Activated T-helper 2 cell treated with anti-CD3 and anti-CD28 coated beads, Interferon-gamma antibody, Interleukin-2, Interleukin-4, amounts not matched to agents 10 μg/mL and 5 μg/mL and 100 μg/mL, durations not matched to agents 14 hours and 24 hours and 36 hours (primary cell): ENCODE measurements around the gene ACTR6. TPM values are rescaled to one million over a fixed set of nuclear protein-coding genes. Genes with fewer than 3 reads are reported as not detected.
"Not testable (repeated sequence)": the region's sequence is repeated elsewhere in the genome, so short reads cannot be mapped to it uniquely, and the experiment has no call there.

Experiments
- DNase-seq: peaks from one replicate; pipeline ENCODE4 v3.0.0; 2021; ENCODE audit warnings: low spot score
- H3K27ac Mint-ChIP-seq: one replicate; pipeline ENCODE4 v1.8.0; 2021; ENCODE audit warnings: mixed read lengths
- H3K27me3 Mint-ChIP-seq: one replicate; pipeline ENCODE4 v1.8.0; 2021; ENCODE audit warnings: low read depth, mixed read lengths
- H3K36me3 Mint-ChIP-seq: one replicate; pipeline ENCODE4 v1.8.0; 2021; ENCODE audit warnings: low read depth, mixed read lengths
- H3K4me1 Mint-ChIP-seq: one replicate; pipeline ENCODE4 v1.8.0; 2021; ENCODE audit warnings: low read depth, mixed read lengths
- H3K4me3 Mint-ChIP-seq: one replicate; pipeline ENCODE4 v1.8.0; 2021; ENCODE audit warnings: low read depth, mild to moderate bottlenecking, moderate library complexity, mixed read lengths
- H3K9me3 Mint-ChIP-seq: one replicate; pipeline ENCODE4 v1.8.0; 2021; ENCODE audit warnings: mixed read lengths
- intact Hi-C: fragments of 100-400 bp; cut with micrococcal nuclease; formaldehyde crosslinking; loops from one replicate; pipeline ENCODE4 v1.15.1; 2023
- total RNA-seq: library from RNA; stranded (reverse); gene quantifications from 2 replicates; pipeline ENCODE4 v1.2.3, GENCODE V29; 2022

Gene ACTR6
- total RNA-seq, 1 donor from 2014 or later: 40.4 TPM

GRCh38 chr12:100187857-100188519 lies 12.6 kb upstream of the ACTR6 start:
- Mint-ChIP-seq H3K36me3 (peaks cover 35% of the 10 kb centered on the region), H3K4me3 (no peak overlapping the region), H3K27ac (no peak overlapping the region), H3K9me3 (no peaks in the 10 kb centered on the region), H3K27me3 (no peaks in the 10 kb centered on the region), H3K4me1 (peaks cover 24% of the 10 kb centered on the region)
- intact Hi-C loops: no loop called here
- DNase-seq: no peak

GRCh38 chr12:100188888-100189635 lies 11.6 kb upstream of the ACTR6 start:
- Mint-ChIP-seq H3K4me1 (peaks cover 22% of the 10 kb centered on the region), H3K27ac (peak overlapping the region; percentile 19), H3K36me3 (peaks cover 42% of the 10 kb centered on the region)
- DNase-seq, intact Hi-C loops, H3K9me3 Mint-ChIP-seq, H3K4me3 Mint-ChIP-seq, H3K27me3 Mint-ChIP-seq: not testable (repeated sequence)

- H3K27ac Mint-ChIP-seq: peak overlapping the region; percentile 19
- no peaks in the 10 kb centered on the region for H3K9me3 Mint-ChIP-seq
- H3K4me3 Mint-ChIP-seq: no peak overlapping the region
- peaks cover 49% of the 10 kb centered on the region for H3K36me3 Mint-ChIP-seq
- intact Hi-C loops: no loop called here
- DNase-seq: no peak
- H3K4me1 Mint-ChIP-seq: peaks cover 17% of the 10 kb centered on the region
- H3K27me3 Mint-ChIP-seq: no peaks in the 10 kb centered on the region
Observed at GRCh38 chr12:100189636-100190394, 10.8 kb upstream of the ACTR6 start.

- no peak for DNase-seq
- H3K4me3 Mint-ChIP-seq: no peak overlapping the region
- no peaks in the 10 kb centered on the region for H3K9me3 Mint-ChIP-seq
- intact Hi-C loops: no loop called here
- H3K27ac Mint-ChIP-seq: no peak overlapping the region
- H3K27me3 Mint-ChIP-seq: no peaks in the 10 kb centered on the region
- peaks cover 53% of the 10 kb centered on the region for H3K36me3 Mint-ChIP-seq
- H3K4me1 Mint-ChIP-seq: peaks cover 11% of the 10 kb centered on the region
Observed at GRCh38 chr12:100193085-100193484, 7.5 kb upstream of the ACTR6 start.

GRCh38 chr12:100197486-100197885 lies 3.1 kb upstream of the ACTR6 start:
- intact Hi-C loops: loop anchor here (5.0 kb wide), 1 partner anchor 35 kb away; no protein-coding TSS in a partner anchor
- H3K4me1 Mint-ChIP-seq: peaks cover 17% of the 10 kb centered on the region
- H3K27ac Mint-ChIP-seq: no peak overlapping the region

GRCh38 chr12:100199023-100199346 lies 1.6 kb upstream of the ACTR6 start:
- Mint-ChIP-seq H3K27ac (peak overlapping the region; percentile 88), H3K27me3 (no peaks in the 10 kb centered on the region), H3K9me3 (no peaks in the 10 kb centered on the region), H3K4me3 (peak overlapping the region; percentile 98), H3K36me3 (peaks cover 25% of the 10 kb centered on the region), H3K4me1 (peaks cover 20% of the 10 kb centered on the region)
- intact Hi-C loops: loop anchor here (5.0 kb wide), 1 partner anchor 37 kb away; no protein-coding TSS in a partner anchor
- no peak for DNase-seq

More at GRCh38 chr12:100197486-100197885, 3.1 kb upstream of the ACTR6 start:
- H3K27me3 Mint-ChIP-seq: no peaks in the 10 kb centered on the region
- DNase-seq: no peak
- H3K4me3 Mint-ChIP-seq: no peak overlapping the region
- no peaks in the 10 kb centered on the region for H3K9me3 Mint-ChIP-seq
- peaks cover 31% of the 10 kb centered on the region for H3K36me3 Mint-ChIP-seq

- intact Hi-C loops: loop anchor here (1.0 to 5.0 kb wide), 7 partner anchors 15 to 1607 kb away; partner anchors contain the start of genes APAF1, BLTP3B, DEPDC4 and IKBIP
- Mint-ChIP-seq H3K4me3 (peak overlapping the region; percentile 98), H3K27me3 (no peaks in the 10 kb centered on the region), H3K4me1 (peaks cover 20% of the 10 kb centered on the region), H3K27ac (peak overlapping the region; percentile 100), H3K36me3 (peaks cover 20% of the 10 kb centered on the region), H3K9me3 (no peaks in the 10 kb centered on the region)
- DNase-seq: peak; percentile 78
Observed at GRCh38 chr12:100199347-100200149, 1.1 kb upstream of the ACTR6 start.

GRCh38 chr12:100201604-100202423 lies 1.2 kb downstream of the ACTR6 start:
- Mint-ChIP-seq H3K27ac (peak overlapping the region; percentile 100), H3K36me3 (peaks cover 17% of the 10 kb centered on the region), H3K9me3 (no peaks in the 10 kb centered on the region), H3K27me3 (no peaks in the 10 kb centered on the region), H3K4me3 (peak overlapping the region; percentile 98), H3K4me1 (peaks cover 20% of the 10 kb centered on the region)
- intact Hi-C loops: loop anchor here (2.0 to 5.0 kb wide), 4 partner anchors 17 to 1610 kb away; partner anchors contain the start of genes APAF1, IKBIP and SLC25A3
- no peak for DNase-seq

GRCh38 chr12:100207311-100207710 lies 6.7 kb downstream of the ACTR6 start:
- intact Hi-C loops: no loop called here
- no peak for DNase-seq
- H3K4me3 Mint-ChIP-seq: no peak overlapping the region

GRCh38 chr12:100208834-100209233 lies 8.2 kb downstream of the ACTR6 start:
- no peaks in the 10 kb centered on the region for H3K27me3 Mint-ChIP-seq
- DNase-seq: no peak
- H3K27ac Mint-ChIP-seq: no peak overlapping the region
- peaks cover 32% of the 10 kb centered on the region for H3K36me3 Mint-ChIP-seq
- no peaks in the 10 kb centered on the region for H3K4me1 Mint-ChIP-seq
- no peaks in the 10 kb centered on the region for H3K9me3 Mint-ChIP-seq
- no peak overlapping the region for H3K4me3 Mint-ChIP-seq
- intact Hi-C loops: no loop called here

More at GRCh38 chr12:100207311-100207710, 6.7 kb downstream of the ACTR6 start:
- Mint-ChIP-seq H3K27me3 (no peaks in the 10 kb centered on the region), H3K36me3 (peaks cover 30% of the 10 kb centered on the region), H3K9me3 (no peaks in the 10 kb centered on the region), H3K27ac (no peak overlapping the region), H3K4me1 (peaks cover 5% of the 10 kb centered on the region)

GRCh38 chr12:100211698-100212097 lies 11.1 kb downstream of the ACTR6 start:
- intact Hi-C loops: no loop called here
- peaks cover 41% of the 10 kb centered on the region for H3K36me3 Mint-ChIP-seq
- no peak overlapping the region for H3K27ac Mint-ChIP-seq

More at GRCh38 chr12:100211698-100212097, 11.1 kb downstream of the ACTR6 start:
- peaks cover 2% of the 10 kb centered on the region for H3K4me1 Mint-ChIP-seq
- no peaks in the 10 kb centered on the region for H3K9me3 Mint-ChIP-seq
- H3K4me3 Mint-ChIP-seq: no peak overlapping the region
- DNase-seq: no peak
- no peaks in the 10 kb centered on the region for H3K27me3 Mint-ChIP-seq
